ENCODE data around the gene TEX54. TPM values are rescaled to one million over a fixed set of nuclear protein-coding genes. Genes with fewer than 3 reads are reported as not detected.
A peak's percentile ranks its signal among the peaks of the same experiment; 100 is the strongest.

Gene TEX54
- total and polyA plus RNA-seq, 2 of the 13 experiments (the other 11 are each of a cell fraction or from before 2014, with no cell fraction given), result not detected

DNA sequence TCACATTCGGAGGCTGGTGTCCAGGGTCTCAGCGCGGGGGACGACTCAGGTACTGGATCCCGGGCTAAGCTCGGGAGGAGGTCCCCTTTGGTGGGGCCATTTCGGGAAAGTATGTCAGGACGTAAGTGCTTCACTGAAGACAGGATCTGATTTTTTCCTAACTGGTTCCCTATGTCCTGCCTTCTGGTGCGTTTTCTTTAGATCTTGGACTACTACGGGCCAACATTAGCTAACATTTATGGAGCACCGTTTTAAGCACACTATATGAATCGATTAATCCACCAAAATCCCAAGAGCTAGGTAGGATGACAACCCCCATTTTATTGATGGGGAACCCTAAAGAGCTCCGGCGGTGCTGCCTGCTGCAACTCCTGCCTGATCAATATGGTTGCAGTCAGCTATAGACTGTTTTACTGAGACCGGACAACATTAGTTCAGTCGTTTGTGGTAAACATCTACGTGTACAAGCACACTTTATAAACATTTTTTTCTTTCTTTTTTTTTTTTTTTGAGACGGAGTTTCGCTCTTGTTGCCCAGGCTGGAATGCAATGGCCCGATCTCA is 23.8 kb upstream of the TEX54 start (continued):
- TF ChIP-seq ZNF878 (CRISPR knock-in tag; IDR thresholded peaks at IDR 0.05), result 0 out of 2 replicates have a peak, but pooled peaks have one; percentile 7
- TF ChIP-seq, protein P1, sequence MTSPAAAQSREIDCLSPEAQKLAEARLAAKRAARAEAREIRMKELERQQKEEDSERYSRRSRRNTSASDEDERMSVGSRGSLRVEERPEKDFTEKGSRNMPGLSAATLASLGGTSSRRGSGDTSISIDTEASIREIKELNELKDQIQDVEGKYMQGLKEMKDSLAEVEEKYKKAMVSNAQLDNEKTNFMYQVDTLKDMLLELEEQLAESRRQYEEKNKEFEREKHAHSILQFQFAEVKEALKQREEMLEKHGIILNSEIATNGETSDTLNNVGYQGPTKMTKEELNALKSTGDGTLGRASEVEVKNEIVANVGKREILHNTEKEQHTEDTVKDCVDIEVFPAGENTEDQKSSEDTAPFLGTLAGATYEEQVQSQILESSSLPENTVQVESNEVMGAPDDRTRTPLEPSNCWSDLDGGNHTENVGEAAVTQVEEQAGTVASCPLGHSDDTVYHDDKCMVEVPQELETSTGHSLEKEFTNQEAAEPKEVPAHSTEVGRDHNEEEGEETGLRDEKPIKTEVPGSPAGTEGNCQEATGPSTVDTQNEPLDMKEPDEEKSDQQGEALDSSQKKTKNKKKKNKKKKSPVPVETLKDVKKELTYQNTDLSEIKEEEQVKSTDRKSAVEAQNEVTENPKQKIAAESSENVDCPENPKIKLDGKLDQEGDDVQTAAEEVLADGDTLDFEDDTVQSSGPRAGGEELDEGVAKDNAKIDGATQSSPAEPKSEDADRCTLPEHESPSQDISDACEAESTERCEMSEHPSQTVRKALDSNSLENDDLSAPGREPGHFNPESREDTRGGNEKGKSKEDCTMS (CRISPR knock-in tag; conservative IDR thresholded peaks at IDR 0.05), result no peak
- TF ChIP-seq EZH2 (conservative IDR thresholded peaks at IDR 0.05; ENCODE audit: low read depth, low read length), result no peak
- TF ChIP-seq, protein P2, sequence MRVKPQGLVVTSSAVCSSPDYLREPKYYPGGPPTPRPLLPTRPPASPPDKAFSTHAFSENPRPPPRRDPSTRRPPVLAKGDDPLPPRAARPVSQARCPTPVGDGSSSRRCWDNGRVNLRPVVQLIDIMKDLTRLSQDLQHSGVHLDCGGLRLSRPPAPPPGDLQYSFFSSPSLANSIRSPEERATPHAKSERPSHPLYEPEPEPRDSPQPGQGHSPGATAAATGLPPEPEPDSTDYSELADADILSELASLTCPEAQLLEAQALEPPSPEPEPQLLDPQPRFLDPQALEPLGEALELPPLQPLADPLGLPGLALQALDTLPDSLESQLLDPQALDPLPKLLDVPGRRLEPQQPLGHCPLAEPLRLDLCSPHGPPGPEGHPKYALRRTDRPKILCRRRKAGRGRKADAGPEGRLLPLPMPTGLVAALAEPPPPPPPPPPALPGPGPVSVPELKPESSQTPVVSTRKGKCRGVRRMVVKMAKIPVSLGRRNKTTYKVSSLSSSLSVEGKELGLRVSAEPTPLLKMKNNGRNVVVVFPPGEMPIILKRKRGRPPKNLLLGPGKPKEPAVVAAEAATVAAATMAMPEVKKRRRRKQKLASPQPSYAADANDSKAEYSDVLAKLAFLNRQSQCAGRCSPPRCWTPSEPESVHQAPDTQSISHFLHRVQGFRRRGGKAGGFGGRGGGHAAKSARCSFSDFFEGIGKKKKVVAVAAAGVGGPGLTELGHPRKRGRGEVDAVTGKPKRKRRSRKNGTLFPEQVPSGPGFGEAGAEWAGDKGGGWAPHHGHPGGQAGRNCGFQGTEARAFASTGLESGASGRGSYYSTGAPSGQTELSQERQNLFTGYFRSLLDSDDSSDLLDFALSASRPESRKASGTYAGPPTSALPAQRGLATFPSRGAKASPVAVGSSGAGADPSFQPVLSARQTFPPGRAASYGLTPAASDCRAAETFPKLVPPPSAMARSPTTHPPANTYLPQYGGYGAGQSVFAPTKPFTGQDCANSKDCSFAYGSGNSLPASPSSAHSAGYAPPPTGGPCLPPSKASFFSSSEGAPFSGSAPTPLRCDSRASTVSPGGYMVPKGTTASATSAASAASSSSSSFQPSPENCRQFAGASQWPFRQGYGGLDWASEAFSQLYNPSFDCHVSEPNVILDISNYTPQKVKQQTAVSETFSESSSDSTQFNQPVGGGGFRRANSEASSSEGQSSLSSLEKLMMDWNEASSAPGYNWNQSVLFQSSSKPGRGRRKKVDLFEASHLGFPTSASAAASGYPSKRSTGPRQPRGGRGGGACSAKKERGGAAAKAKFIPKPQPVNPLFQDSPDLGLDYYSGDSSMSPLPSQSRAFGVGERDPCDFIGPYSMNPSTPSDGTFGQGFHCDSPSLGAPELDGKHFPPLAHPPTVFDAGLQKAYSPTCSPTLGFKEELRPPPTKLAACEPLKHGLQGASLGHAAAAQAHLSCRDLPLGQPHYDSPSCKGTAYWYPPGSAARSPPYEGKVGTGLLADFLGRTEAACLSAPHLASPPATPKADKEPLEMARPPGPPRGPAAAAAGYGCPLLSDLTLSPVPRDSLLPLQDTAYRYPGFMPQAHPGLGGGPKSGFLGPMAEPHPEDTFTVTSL (CRISPR knock-in tag; IDR thresholded peaks at IDR 0.05; ENCODE audit: borderline replicate concordance), result 0 out of 2 replicates have a peak, but pooled peaks have one; percentile 54
- TF ChIP-seq ZNF274 (CRISPR knock-in tag; IDR thresholded peaks at IDR 0.05), result peak; percentile 1; the same call in 1 of the 2 replicates
- TF ChIP-seq, protein P3, sequence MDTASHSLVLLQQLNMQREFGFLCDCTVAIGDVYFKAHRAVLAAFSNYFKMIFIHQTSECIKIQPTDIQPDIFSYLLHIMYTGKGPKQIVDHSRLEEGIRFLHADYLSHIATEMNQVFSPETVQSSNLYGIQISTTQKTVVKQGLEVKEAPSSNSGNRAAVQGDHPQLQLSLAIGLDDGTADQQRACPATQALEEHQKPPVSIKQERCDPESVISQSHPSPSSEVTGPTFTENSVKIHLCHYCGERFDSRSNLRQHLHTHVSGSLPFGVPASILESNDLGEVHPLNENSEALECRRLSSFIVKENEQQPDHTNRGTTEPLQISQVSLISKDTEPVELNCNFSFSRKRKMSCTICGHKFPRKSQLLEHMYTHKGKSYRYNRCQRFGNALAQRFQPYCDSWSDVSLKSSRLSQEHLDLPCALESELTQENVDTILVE (CRISPR knock-in tag; IDR thresholded peaks at IDR 0.05), result no peak
- TF ChIP-seq HIVEP1 (CRISPR knock-in tag; IDR thresholded peaks at IDR 0.05), result 0 out of 2 replicates have a peak, but pooled peaks have one; percentile 8
- no peak for TF ChIP-seq ZBTB7A (CRISPR knock-in tag; IDR thresholded peaks at IDR 0.05)
- TF ChIP-seq PHF21A (CRISPR knock-in tag; IDR thresholded peaks at IDR 0.05), result peak; percentile 36; the same call in 1 of the 2 replicates
- no peak for TF ChIP-seq AKAP8 (CRISPR knock-in tag; IDR thresholded peaks at IDR 0.05)
- TF ChIP-seq KDM1A (CRISPR knock-in tag; IDR thresholded peaks at IDR 0.05), result no peak
- peak; percentile 73; the same call in 1 of the 2 replicates for TF ChIP-seq ZNF558 (CRISPR knock-in tag; IDR thresholded peaks at IDR 0.05; ENCODE audit: borderline replicate concordance)
- no peak for TF ChIP-seq ISL2 (CRISPR knock-in tag; IDR thresholded peaks at IDR 0.05)
- TF ChIP-seq, protein P4, sequence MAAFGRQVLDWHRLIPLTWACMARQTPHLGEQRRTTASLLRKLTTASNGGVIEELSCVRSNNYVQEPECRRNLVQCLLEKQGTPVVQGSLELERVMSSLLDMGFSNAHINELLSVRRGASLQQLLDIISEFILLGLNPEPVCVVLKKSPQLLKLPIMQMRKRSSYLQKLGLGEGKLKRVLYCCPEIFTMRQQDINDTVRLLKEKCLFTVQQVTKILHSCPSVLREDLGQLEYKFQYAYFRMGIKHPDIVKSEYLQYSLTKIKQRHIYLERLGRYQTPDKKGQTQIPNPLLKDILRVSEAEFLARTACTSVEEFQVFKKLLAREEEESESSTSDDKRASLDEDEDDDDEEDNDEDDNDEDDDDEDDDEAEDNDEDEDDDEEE (CRISPR knock-in tag; IDR thresholded peaks at IDR 0.05), result 0 out of 2 replicates have a peak, but pooled peaks have one; percentile 67
- TF ChIP-seq, protein P5, sequence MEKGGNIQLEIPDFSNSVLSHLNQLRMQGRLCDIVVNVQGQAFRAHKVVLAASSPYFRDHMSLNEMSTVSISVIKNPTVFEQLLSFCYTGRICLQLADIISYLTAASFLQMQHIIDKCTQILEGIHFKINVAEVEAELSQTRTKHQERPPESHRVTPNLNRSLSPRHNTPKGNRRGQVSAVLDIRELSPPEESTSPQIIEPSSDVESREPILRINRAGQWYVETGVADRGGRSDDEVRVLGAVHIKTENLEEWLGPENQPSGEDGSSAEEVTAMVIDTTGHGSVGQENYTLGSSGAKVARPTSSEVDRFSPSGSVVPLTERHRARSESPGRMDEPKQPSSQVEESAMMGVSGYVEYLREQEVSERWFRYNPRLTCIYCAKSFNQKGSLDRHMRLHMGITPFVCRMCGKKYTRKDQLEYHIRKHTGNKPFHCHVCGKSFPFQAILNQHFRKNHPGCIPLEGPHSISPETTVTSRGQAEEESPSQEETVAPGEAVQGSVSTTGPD (CRISPR knock-in tag; IDR thresholded peaks at IDR 0.05), result no peak
- TF ChIP-seq ZNF839 (CRISPR knock-in tag; IDR thresholded peaks at IDR 0.05; ENCODE audit: borderline replicate concordance), result 0 out of 2 replicates have a peak, but pooled peaks have one; percentile 13
- no peak for TF ChIP-seq ETV6 (CRISPR knock-in tag; conservative IDR thresholded peaks at IDR 0.05)
- peak; percentile 4 for TF ChIP-seq ZNF781 (CRISPR knock-in tag; IDR thresholded peaks at IDR 0.05; ENCODE audit: borderline replicate concordance, not compliant biosample characterization)
